ENCODE results near the gene SOX13.
A peak's percentile ranks its signal among the peaks of the same experiment; 100 is the strongest.

Gene SOX13

GRCh38 chr1:204065174-204065985 lies 7.5 kb upstream of the SOX13 start:
- DNase-seq, result no peak

GRCh38 chr1:204065986-204066300 lies 7.0 kb upstream of the SOX13 start:
- no peak for DNase-seq

GRCh38 chr1:204067935-204068334 lies 5.0 kb upstream of the SOX13 start:
- DNase-seq, result no peak

GRCh38 chr1:204069887-204070286 lies 3.0 kb upstream of the SOX13 start:
- no peak for DNase-seq

- no peak for DNase-seq
Observed at GRCh38 chr1:204070895-204071294, 2.0 kb upstream of the SOX13 start.

GRCh38 chr1:204073837-204074273 lies 940 bp downstream of the SOX13 start:
- DNase-seq, result peak; percentile 22

GRCh38 chr1:204074274-204075138 lies 1.6 kb downstream of the SOX13 start:
- no peak for DNase-seq

GRCh38 chr1:204075139-204075521 lies 2.2 kb downstream of the SOX13 start:
- no peak for DNase-seq

- DNase-seq, result no peak
Observed at GRCh38 chr1:204075890-204076846, 3.3 kb downstream of the SOX13 start.

- no peak for DNase-seq
Observed at GRCh38 chr1:204076891-204077290, 4.0 kb downstream of the SOX13 start.

- no peak for DNase-seq
Observed at GRCh38 chr1:204077979-204078696, 5.2 kb downstream of the SOX13 start.

GRCh38 chr1:204079608-204079999 lies 6.7 kb downstream of the SOX13 start:
- no peak for DNase-seq

- no peak for DNase-seq
Observed at GRCh38 chr1:204080163-204080903, 7.4 kb downstream of the SOX13 start.

- no peak for DNase-seq
Observed at GRCh38 chr1:204081164-204081790, 8.4 kb downstream of the SOX13 start.

GRCh38 chr1:204081791-204082513 lies 9.0 kb downstream of the SOX13 start:
- no peak for DNase-seq

GRCh38 chr1:204083491-204083890 lies 10.6 kb downstream of the SOX13 start:
- DNase-seq, result no peak

GRCh38 chr1:204084247-204084772 lies 11.4 kb downstream of the SOX13 start:
- DNase-seq, result no peak

GRCh38 chr1:204085876-204086275 lies 13.0 kb downstream of the SOX13 start:
- DNase-seq, result no peak

GRCh38 chr1:204087181-204087892 lies 14.4 kb downstream of the SOX13 start:
- no peak for DNase-seq

Data from CD4-positive, alpha-beta T cell treated with Interleukin-21 for 1 hour (primary cell).